Measurements from ENCODE around the gene GLRA3. TPM values are rescaled to one million over a fixed set of nuclear protein-coding genes. Genes with fewer than 3 reads are reported as not detected.
"Not testable (repeated sequence)": the region's sequence is repeated elsewhere in the genome, so short reads cannot be mapped to it uniquely, and the experiment has no call there.

GLRA3 gene
- polyA plus RNA-seq, 1 donor = not detected

GRCh38 chr4:174650711-174651355 is 178.2 kb downstream of the GLRA3 start:
- no peak for DNase-seq

GRCh38 chr4:174648812-174649211 is 180.2 kb downstream of the GLRA3 start:
- DNase-seq = no peak

- DNase-seq = no peak
Measured at GRCh38 chr4:174646326-174646725, 182.7 kb downstream of the GLRA3 start.

- no peak for DNase-seq
Measured at GRCh38 chr4:174640146-174640545, 188.9 kb downstream of the GLRA3 start.

- DNase-seq = no peak
Measured at GRCh38 chr4:174635732-174636131, 193.3 kb downstream of the GLRA3 start.

GRCh38 chr4:174633399-174633798 is 195.6 kb downstream of the GLRA3 start:
- DNase-seq = no peak

GRCh38 chr4:174631901-174632758 is 196.9 kb downstream of the GLRA3 start:
- peak; percentile 15 for DNase-seq

- DNase-seq = not testable (repeated sequence)
Measured at GRCh38 chr4:174629907-174630450, 199.1 kb downstream of the GLRA3 start.

GRCh38 chr4:174629265-174629664 is 199.8 kb downstream of the GLRA3 start:
- no peak for DNase-seq

- no peak for DNase-seq
Measured at GRCh38 chr4:174628191-174628590, 200.9 kb downstream of the GLRA3 start.

GRCh38 chr4:174627473-174627872 is 201.6 kb downstream of the GLRA3 start:
- no peak for DNase-seq

GRCh38 chr4:174626342-174627008 is 202.6 kb downstream of the GLRA3 start:
- DNase-seq = no peak

- DNase-seq = no peak
Measured at GRCh38 chr4:174616661-174617060, 212.4 kb downstream of the GLRA3 start.

- no peak for DNase-seq
Measured at GRCh38 chr4:174613979-174614378, 215.1 kb downstream of the GLRA3 start.

- DNase-seq = no peak
Measured at GRCh38 chr4:174611792-174612191, 217.3 kb downstream of the GLRA3 start.

GRCh38 chr4:174607792-174608191 is 221.3 kb downstream of the GLRA3 start:
- DNase-seq = no peak

GRCh38 chr4:174604198-174604597 is 224.8 kb downstream of the GLRA3 start:
- DNase-seq = no peak

- DNase-seq = no peak
Measured at GRCh38 chr4:174600391-174600790, 228.7 kb downstream of the GLRA3 start.

GRCh38 chr4:174598800-174599199 is 230.2 kb downstream of the GLRA3 start:
- no peak for DNase-seq

GRCh38 chr4:174596513-174596912 is 232.5 kb downstream of the GLRA3 start:
- no peak for DNase-seq

GRCh38 chr4:174595141-174595929 is 233.7 kb downstream of the GLRA3 start:
- DNase-seq = no peak

GRCh38 chr4:174593701-174594100 is 235.3 kb downstream of the GLRA3 start:
- no peak for DNase-seq
